DOHH2 (cell line): ENCODE results near the gene KCNQ1.

Source experiments
- H3F3A ChIP-seq: fragments of 200-600 bp; sonication (generic), shearing (Covaris generic); 2 replicates; pipeline ENCODE4 v1.6.0; 2016; ENCODE audit warnings: antibody characterized with exemption, mild to moderate bottlenecking; ENCODE audit not compliant: control insufficient read depth, insufficient read depth
- H3K27ac ChIP-seq: fragments of 200-600 bp; sonication (generic); 2 replicates; pipeline ENCODE4 v1.5.1; 2014; ENCODE audit warnings: low read depth, mild to moderate bottlenecking, low read length, moderate library complexity
- H3K27me3 ChIP-seq: fragments of 200-600 bp; sonication (generic); 2 replicates; pipeline ENCODE4 v1.6.1; 2014; ENCODE audit warnings: mild to moderate bottlenecking, low read length, mixed read lengths; ENCODE audit not compliant: control insufficient read depth
- H3K36me3 ChIP-seq: fragments of 200-600 bp; sonication (generic); 2 replicates; pipeline ENCODE4 v1.6.1; 2014; ENCODE audit warnings: mild to moderate bottlenecking, low read length, moderate library complexity, mixed read lengths; ENCODE audit not compliant: control insufficient read depth
- H3K4me1 ChIP-seq: fragments of 200-600 bp; sonication (generic); 2 replicates; pipeline ENCODE4 v1.6.1; 2014; ENCODE audit warnings: mild to moderate bottlenecking, low read length, mixed read lengths; ENCODE audit not compliant: control insufficient read depth
- H3K4me2 ChIP-seq: fragments of 200-600 bp; sonication (generic); 2 replicates; pipeline ENCODE4 v1.6.0; 2014; ENCODE audit warnings: mild to moderate bottlenecking, low read length, moderate library complexity
- H3K4me3 ChIP-seq: fragments of 200-600 bp; sonication (generic); 2 replicates; pipeline ENCODE4 v1.5.1; 2014; ENCODE audit warnings: mild to moderate bottlenecking, low read length, mixed read lengths
- H3K79me2 ChIP-seq: fragments of 200-600 bp; sonication (generic); 2 replicates; pipeline ENCODE4 v1.6.1; 2014; ENCODE audit warnings: mild to moderate bottlenecking, low read length, mixed read lengths; ENCODE audit not compliant: control insufficient read depth
- H3K9me2 ChIP-seq: fragments of 200-600 bp; sonication (generic); replicated peaks from 2 replicates; pipeline ENCODE4 v1.6.1; 2014; ENCODE audit warnings: mild to moderate bottlenecking, low read length, mixed read lengths; ENCODE audit not compliant: control insufficient read depth
- H3K9me3 ChIP-seq: fragments of 200-600 bp; sonication (generic); 2 replicates; pipeline ENCODE4 v1.6.1; 2014; ENCODE audit warnings: antibody characterized with exemption, low read length, mixed read lengths; ENCODE audit not compliant: control insufficient read depth, insufficient read depth
- H4K20me1 ChIP-seq: fragments of 200-600 bp; sonication (generic); 2 replicates; pipeline ENCODE4 v1.6.0; 2014; ENCODE audit warnings: low read depth, mild to moderate bottlenecking, antibody characterized with exemption, low read length, moderate library complexity; ENCODE audit not compliant: control insufficient read depth, insufficient read depth
- CTCF ChIP-seq: fragments of 200-600 bp; sonication (generic); IDR thresholded peaks from one replicate; pipeline ENCODE4 v1.5.1; 2014; ENCODE audit warnings: antibody characterized with exemption, mild to moderate bottlenecking, low read depth, low read length; ENCODE audit not compliant: poor library complexity, severe bottlenecking
- EZH2phosphoT487 ChIP-seq: fragments of 200-600 bp; sonication (generic); IDR thresholded peaks from 2 replicates; pipeline ENCODE4 v1.6.1; 2017; ENCODE audit warnings: borderline replicate concordance, mild to moderate bottlenecking, antibody characterized with exemption, low read length, moderate library complexity, mixed read lengths

The KCNQ1 gene

GRCh38 chr11:2877474-2877873, 432.7 kb downstream of the KCNQ1 start:
- Histone ChIP-seq H3K9me3 (no peaks in the 10 kb centered on the region), H3K36me3 (no peaks in the 10 kb centered on the region), H3K27me3 (no peaks in the 10 kb centered on the region), H3K27ac (no peak overlapping the region), H3F3A (no peaks in the 10 kb centered on the region), H3K4me1 (no peaks in the 10 kb centered on the region), H3K9me2 (no peaks in the 10 kb centered on the region), H3K4me3 (no peak overlapping the region), H3K79me2 (no peaks in the 10 kb centered on the region), H4K20me1 (no peaks in the 10 kb centered on the region), H3K4me2 (no peak overlapping the region)
- TF ChIP-seq CTCF (no peak), EZH2phosphoT487 (no peak)

- Histone ChIP-seq H3K9me2 (no peaks in the 10 kb centered on the region), H3K27ac (no peak overlapping the region), H3K4me3 (no peak overlapping the region), H3K4me1 (no peaks in the 10 kb centered on the region), H3K4me2 (no peak overlapping the region), H3F3A (no peaks in the 10 kb centered on the region), H4K20me1 (no peaks in the 10 kb centered on the region), H3K27me3 (no peaks in the 10 kb centered on the region), H3K36me3 (no peaks in the 10 kb centered on the region), H3K9me3 (no peaks in the 10 kb centered on the region), H3K79me2 (no peaks in the 10 kb centered on the region)
- no peak for TF ChIP-seq EZH2phosphoT487
- no peak for TF ChIP-seq CTCF
Observed at GRCh38 chr11:2878782-2879181, 434.0 kb downstream of the KCNQ1 start.

GRCh38 chr11:2880646-2881045, 435.8 kb downstream of the KCNQ1 start:
- Histone ChIP-seq H3F3A (no peaks in the 10 kb centered on the region), H4K20me1 (no peaks in the 10 kb centered on the region), H3K36me3 (no peaks in the 10 kb centered on the region), H3K79me2 (no peaks in the 10 kb centered on the region), H3K27me3 (no peaks in the 10 kb centered on the region), H3K4me1 (no peaks in the 10 kb centered on the region; the same call in 1 of the 2 replicates), H3K9me3 (no peaks in the 10 kb centered on the region), H3K4me3 (no peak overlapping the region), H3K4me2 (no peak overlapping the region), H3K9me2 (no peaks in the 10 kb centered on the region), H3K27ac (no peak overlapping the region)
- TF ChIP-seq CTCF: no peak
- TF ChIP-seq EZH2phosphoT487: no peak
